IMR-90 (cell line): ENCODE data around the gene ALLC. TPM values are rescaled to one million over a fixed set of nuclear protein-coding genes. Genes with fewer than 3 reads are reported as not detected.
A peak's percentile ranks its signal among the peaks of the same experiment; 100 is the strongest.

ENCODE experiments used
- ATAC-seq: fragments of 200-7000 bp; cut with Tn5 transposase; 2 replicates; pipeline ENCODE4 v1.9.1; 2020; ENCODE audit warnings: low read depth, mild to moderate bottlenecking, moderate library complexity
- BruUV-seq: library from RNA; stranded (reverse); fragments of 400-500 nt; replicated peaks from 2 replicates; lab custom pipeline; 2021; lab: Mats Ljungman, UMichigan
- CTCF ChIA-PET: fragments of 300-600 bp; formaldehyde crosslinking; extraction: SDS; loops from one replicate; lab custom pipeline; 2021; ENCODE audit warnings: antibody characterized with exemption; lab: Yijun Ruan, JAX
- POLR2A ChIA-PET: fragments of 300-600 bp; sonication (Branson Sonifier 250); formaldehyde crosslinking; loops from one replicate; lab custom pipeline; 2022; ENCODE audit warnings: antibody characterized with exemption; ENCODE audit not compliant: unreplicated experiment; lab: Charles Lee
- DNase-seq: peaks from one replicate; pipeline ENCODE4 v3.0.0; 2013
- H2AFZ ChIP-seq: replicated peaks from 2 replicates; pipeline ENCODE3; 2013; ENCODE audit warnings: low read length, mild to moderate bottlenecking; ENCODE audit not compliant: poor library complexity
- H2AK5ac ChIP-seq: 2 replicates; pipeline ENCODE4 v1.6.1; 2013; ENCODE audit warnings: low read depth, low read length, inconsistent platforms
- H2AK9ac ChIP-seq: replicated peaks from 2 replicates; pipeline ENCODE3; 2013; ENCODE audit warnings: mild to moderate bottlenecking, low read depth, low read length, moderate library complexity; ENCODE audit not compliant: poor library complexity
- H2BK120ac ChIP-seq: 2 replicates; pipeline ENCODE4 v1.6.1; 2013; ENCODE audit warnings: low read depth, low read length, inconsistent platforms
- H2BK15ac ChIP-seq: 3 replicates; pipeline ENCODE4 v1.6.1; 2013; ENCODE audit warnings: low read depth, low read length, inconsistent platforms
- H2BK20ac ChIP-seq: 2 replicates; pipeline ENCODE4 v1.6.1; 2013; ENCODE audit warnings: low read depth, mild to moderate bottlenecking, inconsistent platforms, low read length, moderate library complexity
- H2BK5ac ChIP-seq: 2 replicates; pipeline ENCODE4 v1.6.1; 2013; ENCODE audit warnings: mild to moderate bottlenecking, low read depth, low read length, inconsistent platforms; ENCODE audit not compliant: poor library complexity, severe bottlenecking
- H3K14ac ChIP-seq: replicated peaks from 2 replicates; pipeline ENCODE4 v1.6.1; 2013; ENCODE audit warnings: low read depth, low read length, inconsistent platforms
- H3K18ac ChIP-seq: 2 replicates; pipeline ENCODE4 v1.6.1; 2013; ENCODE audit warnings: low read depth, low read length, control low read depth
- H3K23ac ChIP-seq: 2 replicates; pipeline ENCODE4 v1.6.1; 2013; ENCODE audit warnings: low read depth, low read length, inconsistent platforms
- H3K27ac ChIP-seq: 2 replicates; pipeline ENCODE4 v1.5.1; 2013; ENCODE audit warnings: mild to moderate bottlenecking, control low read depth, low read length; ENCODE audit not compliant: insufficient read depth
- H3K27me3 ChIP-seq: 2 replicates; pipeline ENCODE4 v1.6.1; 2013; ENCODE audit warnings: low read length; ENCODE audit not compliant: control insufficient read depth, insufficient read depth
- H3K36me3 ChIP-seq: 2 replicates; pipeline ENCODE4 v1.6.1; 2013; ENCODE audit warnings: low read length, mixed read lengths; ENCODE audit not compliant: control insufficient read depth, insufficient read depth
- H3K4ac ChIP-seq: 2 replicates; pipeline ENCODE4 v1.6.1; 2013; ENCODE audit warnings: low read depth, low read length, inconsistent platforms
- H3K4me1 ChIP-seq: 2 replicates; pipeline ENCODE4 v1.6.1; 2013; ENCODE audit warnings: low read length, mixed read lengths; ENCODE audit not compliant: control insufficient read depth, insufficient read depth
- H3K4me2 ChIP-seq: 2 replicates; pipeline ENCODE4 v1.6.1; 2013; ENCODE audit warnings: low read depth, mild to moderate bottlenecking, control low read depth, low read length, moderate library complexity
- H3K4me3 ChIP-seq: 2 replicates; pipeline ENCODE4 v1.5.1; 2013; ENCODE audit warnings: low read depth, mild to moderate bottlenecking, control low read depth, low read length, moderate library complexity; ENCODE audit not compliant: insufficient read depth
- H3K56ac ChIP-seq: 2 replicates; pipeline ENCODE4 v1.6.1; 2013; ENCODE audit warnings: low read length, inconsistent platforms; ENCODE audit not compliant: insufficient read depth; ENCODE audit errors: extremely low read depth
- H3K79me1 ChIP-seq, 2 experiments: 2 replicates each; pipeline ENCODE4 v1.6.1; 2013; ENCODE audit warnings: low read length in 2 of 2, inconsistent platforms in 1 of 2, low read depth in 1 of 2
- H3K9ac ChIP-seq: 2 replicates; pipeline ENCODE4 v1.6.1; 2013; ENCODE audit warnings: low read depth, low read length, control low read depth
- H3K9me1 ChIP-seq: 2 replicates; pipeline ENCODE4 v1.6.1; 2013; ENCODE audit warnings: low read length, inconsistent platforms; ENCODE audit not compliant: insufficient read depth
- H3K9me3 ChIP-seq: 2 replicates; pipeline ENCODE4 v1.6.1; 2013; ENCODE audit warnings: low read length; ENCODE audit not compliant: control insufficient read depth, insufficient read depth
- H4K20me1 ChIP-seq: 2 replicates; pipeline ENCODE4 v1.6.1; 2013; ENCODE audit warnings: low read length, inconsistent platforms; ENCODE audit not compliant: insufficient read depth
- H4K5ac ChIP-seq: 2 replicates; pipeline ENCODE4 v1.6.1; 2013; ENCODE audit warnings: mild to moderate bottlenecking, low read depth, low read length, control low read depth
- H4K8ac ChIP-seq, 2 experiments: 2 replicates each; pipeline ENCODE4 v1.6.1; 2013; ENCODE audit warnings: low read depth in 2 of 2, low read length in 2 of 2, control low read depth in 1 of 2, inconsistent platforms in 1 of 2
- H4K91ac ChIP-seq: 2 replicates; pipeline ENCODE4 v1.6.1; 2013; ENCODE audit warnings: low read depth, low read length, inconsistent platforms; ENCODE audit not compliant: insufficient read depth
- BHLHE40 ChIP-seq: fragments of 150-350 bp; IDR thresholded peaks from 2 replicates; pipeline ENCODE4 v1.6.1; 2016; ENCODE audit warnings: mild to moderate bottlenecking, low read depth, low read length
- CEBPB ChIP-seq: IDR thresholded peaks from 2 replicates; pipeline ENCODE4 v1.6.1; 2012; ENCODE audit warnings: low read depth, low read length, improper control_type of control experiment
- CHD1 ChIP-seq: IDR thresholded peaks from 2 replicates; pipeline ENCODE4 v1.6.1; 2012; ENCODE audit warnings: low read depth, low read length, improper control_type of control experiment
- CTCF ChIP-seq: conservative IDR thresholded peaks from 2 replicates; pipeline ENCODE4 v1.5.1; 2012; ENCODE audit warnings: mild to moderate bottlenecking, low read depth, low read length, improper control_type of control experiment
- FOS ChIP-seq: fragments of 150-350 bp; IDR thresholded peaks from 2 replicates; pipeline ENCODE4 v1.6.1; 2016; ENCODE audit warnings: low read depth, low read length
- MAFK ChIP-seq: IDR thresholded peaks from 2 replicates; pipeline ENCODE4 v1.6.1; 2012; ENCODE audit warnings: low read depth, low read length, improper control_type of control experiment
- MAZ ChIP-seq: IDR thresholded peaks from 2 replicates; pipeline ENCODE4 v1.6.1; 2012; ENCODE audit warnings: low read depth, mild to moderate bottlenecking, low read length, improper control_type of control experiment, moderate library complexity, borderline replicate concordance
- POLR2A ChIP-seq: IDR thresholded peaks from 2 replicates; pipeline ENCODE4 v1.6.1; 2012; ENCODE audit warnings: mild to moderate bottlenecking, low read depth, low read length
- RAD21 ChIP-seq: IDR thresholded peaks from 2 replicates; pipeline ENCODE4 v1.6.1; 2012; ENCODE audit warnings: low read length, improper control_type of control experiment
- RCOR1 ChIP-seq: IDR thresholded peaks from 2 replicates; pipeline ENCODE4 v1.6.1; 2012; ENCODE audit warnings: mild to moderate bottlenecking, low read length, improper control_type of control experiment; ENCODE audit not compliant: insufficient replicate concordance
- RFX5 ChIP-seq: IDR thresholded peaks from 2 replicates; pipeline ENCODE4 v1.8.0; 2012; ENCODE audit warnings: low read depth, mild to moderate bottlenecking, low read length, moderate library complexity
- SMC3 ChIP-seq: fragments of 150-350 bp; IDR thresholded peaks from 2 replicates; pipeline ENCODE4 v1.6.1; 2016; ENCODE audit warnings: low read depth, mild to moderate bottlenecking, antibody characterized with exemption, low read length, moderate library complexity
- USF2 ChIP-seq: fragments of 150-350 bp; IDR thresholded peaks from 2 replicates; pipeline ENCODE4 v1.6.1; 2017; ENCODE audit warnings: mild to moderate bottlenecking, antibody characterized with exemption, low read length, low read depth
- WGBS, 2 experiments: methylation state at CpG; one replicate each; pipeline versions ENCODE4 v1.1.5 to v1.1.7; 2013; ENCODE audit warnings: missing lambda C conversion rate in 2 of 2; ENCODE audit not compliant: insufficient read length in 1 of 2; ENCODE audit errors: extremely low coverage in 2 of 2; 5-methylcytosine and 5-hydroxymethylcytosine counted together
- dilution Hi-C: fragments of 300-500 bp; cut with HindIII; formaldehyde crosslinking; loops from one replicate; pipeline ENCODE4 v1.14.3; 2018; ENCODE audit warnings: low sequenced_read_pairs; ENCODE audit not compliant: unreplicated experiment
- in situ Hi-C: fragments of 300-500 bp; cut with MboI; formaldehyde crosslinking; loops from 3 replicates; pipeline ENCODE4 v1.14.3; 2019; ENCODE audit warnings: low sequenced_read_pairs, inconsistent platforms, mixed read lengths
- intact Hi-C: fragments of 100-400 bp; cut with micrococcal nuclease; formaldehyde crosslinking; loops from 2 replicates; pipeline ENCODE4 v1.10.0; 2022
- polyA plus RNA-seq, 3 experiments: library from polyadenylated mRNA; depleted of rRNA; stranded (reverse); fragments of >200 nt; gene quantifications; 2 replicates each; pipeline ENCODE4 v1.2.3, GENCODE V29; 2012; ENCODE audit warnings: low replicate concordance in 1 of 3
- total RNA-seq: library from RNA; depleted of rRNA; stranded (reverse); fragments of >200 nt; gene quantifications from 2 replicates; pipeline ENCODE4 v1.2.3, GENCODE V29; 2012

The ALLC gene
- total and polyA plus RNA-seq, 2 of the 4 experiments (the other 2 are of a cell fraction) = not detected

- no TSS peak for BruUV-seq
- Histone ChIP-seq H2AK5ac (peak overlapping the region; percentile 28; the same call in 1 of the 2 replicates), H2BK5ac (no peak overlapping the region), H4K20me1 (no peaks in the 10 kb centered on the region), H3K4me3 (no peak overlapping the region), H4K5ac (no peak overlapping the region), H3K23ac (no peak overlapping the region), H3K4me2 (no peak overlapping the region), H3K9me1 (no peaks in the 10 kb centered on the region), H3K9me3 (peaks cover 3% of the 10 kb centered on the region; the same call in 1 of the 2 replicates), H2AFZ (no peak overlapping the region), H3K79me1 (no peaks in the 10 kb centered on the region), H3K56ac (no peak overlapping the region), H2BK120ac (no peak overlapping the region), H4K91ac (no peak overlapping the region), H3K4ac (no peak overlapping the region), H3K27me3 (no peaks in the 10 kb centered on the region; the same call in 1 of the 2 replicates), H3K18ac (no peak overlapping the region), H3K27ac (no peak overlapping the region), H2BK20ac (no peak overlapping the region), H4K8ac (no peak overlapping the region), H2BK15ac (no peak overlapping the region; the same call in 2 of the 3 replicates), H3K36me3 (no peaks in the 10 kb centered on the region), H2AK9ac (no peak overlapping the region), H3K9ac (no peak overlapping the region), H3K4me1 (peaks cover 7% of the 10 kb centered on the region; the same call in 1 of the 2 replicates), H3K14ac (no peak overlapping the region)
- no peak for TF ChIP-seq USF2
- TF ChIP-seq RCOR1 = no peak
- TF ChIP-seq RFX5 = no peak
- no peak for TF ChIP-seq CHD1
- TF ChIP-seq MAFK = no peak
- no peak for TF ChIP-seq CEBPB
- TF ChIP-seq MAZ = no peak
- no peak for TF ChIP-seq POLR2A
- no peak for TF ChIP-seq SMC3
- no peak for TF ChIP-seq BHLHE40
- no peak for TF ChIP-seq RAD21
- no peak for TF ChIP-seq FOS
- TF ChIP-seq CTCF = no peak
- 98% methylated on average over 8 of the region's 9 CpGs; no CpG with 5 or more reads in 1 of the 2 experiments for WGBS, 2 experiments
- ATAC-seq (no peak), DNase-seq (no peak)
- intact Hi-C loops (loop anchor here (5.0 kb wide), 1 partner anchor 186 kb away; no protein-coding TSS in a partner anchor), dilution Hi-C loops (no loop called here), in situ Hi-C loops (loop anchor here (25.0 kb wide), 1 partner anchor 1791 kb away; no protein-coding TSS in a partner anchor)
- CTCF ChIA-PET = interaction anchor here (1.4 kb wide), 1 partner anchor 24 kb away, joined by 3 read pairs; no protein-coding TSS in a partner anchor
- POLR2A ChIA-PET = no interaction called here
Measured at GRCh38 chr2:3652896-3653625, 4.9 kb upstream of the ALLC start.
